ENCODE data around the gene MYH9.

DNA sequence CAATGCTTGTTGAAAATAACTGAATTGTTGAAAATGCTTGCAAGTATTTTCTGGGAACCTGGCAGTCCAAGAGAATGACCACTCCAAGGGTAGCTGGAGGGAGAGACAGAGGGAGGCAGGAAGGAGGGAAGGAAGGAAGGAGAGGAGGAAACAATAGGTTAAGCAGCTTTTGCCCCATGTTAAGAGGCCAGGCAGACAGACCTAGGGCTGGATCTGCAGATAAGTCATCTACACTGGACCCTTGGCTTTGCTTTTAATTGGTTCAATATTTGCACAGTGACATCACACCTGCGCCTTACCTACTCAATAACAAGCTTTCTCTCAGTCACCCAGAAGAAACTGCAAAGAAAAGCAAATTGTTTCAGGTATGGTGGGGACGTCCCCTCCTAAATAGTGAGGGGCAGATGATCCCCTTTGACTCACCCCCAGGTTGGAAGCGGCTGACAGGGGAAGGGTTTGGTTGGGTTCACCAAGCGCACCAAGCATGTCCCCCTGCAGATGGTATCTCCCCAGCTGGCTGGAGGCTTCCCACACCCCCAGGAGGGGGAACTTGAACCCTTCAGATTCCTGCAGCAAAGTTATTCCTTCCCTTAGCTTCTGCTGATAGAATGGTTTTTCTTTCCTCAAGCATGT, 24.3 kb downstream of the MYH9 start:
- TF ChIP-seq EZH2 (optimal IDR thresholded peaks at IDR 0.05; ENCODE audit: low read depth, low read length), result no peak
- TF ChIP-seq, protein P1, sequence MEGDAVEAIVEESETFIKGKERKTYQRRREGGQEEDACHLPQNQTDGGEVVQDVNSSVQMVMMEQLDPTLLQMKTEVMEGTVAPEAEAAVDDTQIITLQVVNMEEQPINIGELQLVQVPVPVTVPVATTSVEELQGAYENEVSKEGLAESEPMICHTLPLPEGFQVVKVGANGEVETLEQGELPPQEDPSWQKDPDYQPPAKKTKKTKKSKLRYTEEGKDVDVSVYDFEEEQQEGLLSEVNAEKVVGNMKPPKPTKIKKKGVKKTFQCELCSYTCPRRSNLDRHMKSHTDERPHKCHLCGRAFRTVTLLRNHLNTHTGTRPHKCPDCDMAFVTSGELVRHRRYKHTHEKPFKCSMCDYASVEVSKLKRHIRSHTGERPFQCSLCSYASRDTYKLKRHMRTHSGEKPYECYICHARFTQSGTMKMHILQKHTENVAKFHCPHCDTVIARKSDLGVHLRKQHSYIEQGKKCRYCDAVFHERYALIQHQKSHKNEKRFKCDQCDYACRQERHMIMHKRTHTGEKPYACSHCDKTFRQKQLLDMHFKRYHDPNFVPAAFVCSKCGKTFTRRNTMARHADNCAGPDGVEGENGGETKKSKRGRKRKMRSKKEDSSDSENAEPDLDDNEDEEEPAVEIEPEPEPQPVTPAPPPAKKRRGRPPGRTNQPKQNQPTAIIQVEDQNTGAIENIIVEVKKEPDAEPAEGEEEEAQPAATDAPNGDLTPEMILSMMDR (IDR thresholded peaks at IDR 0.05; ENCODE audit: low read length), result no peak
